SK-N-SH (cell line): ENCODE data around the gene PHF3. TPM values are rescaled to one million over a fixed set of nuclear protein-coding genes. Genes with fewer than 3 reads are reported as not detected.

ENCODE experiments used
- CTCF ChIA-PET: fragments of 300-600, 350-600 bp; formaldehyde crosslinking; extraction: SDS; loops from one replicate; lab custom pipeline; 2021; lab: Yijun Ruan, JAX
- POLR2A ChIA-PET: fragments of 350-600 bp; sonication (Branson Sonifier 250); formaldehyde crosslinking; extraction: SDS; loops from one replicate; lab custom pipeline; 2020; ENCODE audit warnings: antibody characterized with exemption, inconsistent platforms; lab: Yijun Ruan, JAX
- DNase-seq: peaks from one replicate; pipeline ENCODE4 v3.0.0; 2012
- H2AFZ ChIP-seq: fragments of 200-600 bp; sonication (generic); 2 replicates; pipeline ENCODE4 v1.8.1; 2016; ENCODE audit warnings: antibody characterized with exemption, mild to moderate bottlenecking, low read depth
- H3F3A ChIP-seq: fragments of 200-600 bp; sonication (generic); replicated peaks from 2 replicates; pipeline ENCODE3; 2016; ENCODE audit warnings: antibody characterized with exemption, mild to moderate bottlenecking; ENCODE audit not compliant: insufficient read depth
- H3K27ac ChIP-seq, 2 experiments: fragments of 200-500 bp in 1 of 2; fragments of 200-600 bp in 1 of 2; sonication (Bioruptor generic) in 1 of 2; sonication (generic), shearing (Covaris generic) in 1 of 2; 2 replicates each; pipeline versions ENCODE4 v1.5.1 to v1.6.1; 2014 to 2016; ENCODE audit warnings: low read depth in 2 of 2, inconsistent platforms in 1 of 2, low read length in 1 of 2, mild to moderate bottlenecking in 1 of 2, mixed read lengths in 1 of 2
- H3K27me3 ChIP-seq: fragments of 200-600 bp; sonication (generic), shearing (Covaris generic); 2 replicates; pipeline ENCODE4 v1.6.1; 2016; ENCODE audit warnings: mixed run types; ENCODE audit not compliant: insufficient read depth
- H3K36me3 ChIP-seq, 2 experiments: fragments of 200-500 bp in 1 of 2; fragments of 200-600 bp in 1 of 2; sonication (Bioruptor generic) in 1 of 2; sonication (generic) in 1 of 2; replicated peaks in 1 of 2; 2 replicates each; pipeline versions ENCODE3 to v1.5.1; 2014 to 2016; ENCODE audit warnings: low read length in 1 of 2, mild to moderate bottlenecking in 1 of 2; ENCODE audit not compliant: insufficient read depth in 2 of 2, control insufficient read depth in 1 of 2
- H3K4me1 ChIP-seq, 2 experiments: fragments of 200-500 bp in 1 of 2; fragments of 200-600 bp in 1 of 2; sonication (Bioruptor generic) in 1 of 2; sonication (generic), shearing (Covaris generic) in 1 of 2; 2 replicates each; pipeline versions ENCODE4 v1.5.1 to v1.6.1; 2014 to 2016; ENCODE audit warnings: low read depth in 1 of 2, low read length in 1 of 2, mixed run types in 1 of 2; ENCODE audit not compliant: insufficient read depth in 2 of 2, control insufficient read depth in 1 of 2
- H3K4me2 ChIP-seq: fragments of 200-600 bp; sonication (generic), shearing (Covaris generic); 2 replicates; pipeline ENCODE4 v1.6.1; 2017; ENCODE audit warnings: mixed run types
- H3K4me3 ChIP-seq, 2 experiments: fragments of 200-500 bp in 1 of 2; fragments of 200-600 bp in 1 of 2; sonication (Bioruptor generic) in 1 of 2; sonication (generic), shearing (Covaris generic) in 1 of 2; 2 replicates each; pipeline versions ENCODE4 v1.5.1 to v1.8.1; 2014 to 2016; ENCODE audit warnings: low read depth in 2 of 2, inconsistent platforms in 1 of 2, low read length in 1 of 2, mild to moderate bottlenecking in 1 of 2, mixed read lengths in 1 of 2, moderate library complexity in 1 of 2
- H3K79me2 ChIP-seq: fragments of 200-600 bp; sonication (generic); 2 replicates; pipeline ENCODE4 v1.8.1; 2017; ENCODE audit warnings: mild to moderate bottlenecking; ENCODE audit not compliant: insufficient read depth
- H3K9ac ChIP-seq: fragments of 200-600 bp; sonication (generic); 2 replicates; pipeline ENCODE4 v1.6.1; 2017; ENCODE audit warnings: mixed run types
- H3K9me2 ChIP-seq: fragments of 200-600 bp; sonication (generic); 2 replicates; pipeline ENCODE4 v1.6.1; 2017; ENCODE audit warnings: mixed run types
- H3K9me3 ChIP-seq: fragments of 200-600 bp; sonication (generic); 2 replicates; pipeline ENCODE4 v1.6.1; 2017; ENCODE audit warnings: mixed run types, mild to moderate bottlenecking, moderate library complexity
- H4K20me1 ChIP-seq: fragments of 200-600 bp; sonication (generic); 2 replicates; pipeline ENCODE4 v1.6.1; 2017; ENCODE audit warnings: mild to moderate bottlenecking, mixed run types; ENCODE audit not compliant: insufficient read depth
- EP300 ChIP-seq, 2 experiments: IDR thresholded peaks; 2 replicates each; pipeline versions ENCODE4 v1.4.0 to v1.6.1; 2012; ENCODE audit warnings: borderline replicate concordance in 1 of 2, low read depth in 1 of 2, low read length in 1 of 2
- EZH2phosphoT487 ChIP-seq: fragments of 200-600 bp; sonication (generic); IDR thresholded peaks from 2 replicates; pipeline ENCODE4 v1.6.1; 2017; ENCODE audit warnings: low read depth, mixed run types, mild to moderate bottlenecking, antibody characterized with exemption, moderate library complexity, borderline replicate concordance
- FOXJ3 ChIP-seq: sonication (generic); formaldehyde crosslinking; IDR thresholded peaks from 2 replicates; pipeline ENCODE4 v1.5.1; 2020; ENCODE audit warnings: mild to moderate bottlenecking, missing genetic modification reagents
- FOXM1 ChIP-seq: IDR thresholded peaks from 2 replicates; pipeline ENCODE4 v1.4.0; 2012; ENCODE audit warnings: low read depth, mild to moderate bottlenecking
- GABPA ChIP-seq: IDR thresholded peaks from 2 replicates; pipeline ENCODE4 v1.4.0; 2012; ENCODE audit warnings: low read depth, mild to moderate bottlenecking
- GATA2 ChIP-seq: sonication (generic); formaldehyde crosslinking; IDR thresholded peaks from 2 replicates; pipeline ENCODE4 v1.5.0; 2020; ENCODE audit warnings: mild to moderate bottlenecking, missing genetic modification reagents
- IRF3 ChIP-seq: fragments of 150-350 bp; IDR thresholded peaks from 2 replicates; pipeline ENCODE4 v1.6.1; 2016; ENCODE audit warnings: mild to moderate bottlenecking, low read depth, low read length
- MXI1 ChIP-seq: IDR thresholded peaks from 2 replicates; pipeline ENCODE4 v1.6.1; 2012; ENCODE audit warnings: mild to moderate bottlenecking, low read depth, low read length, improper control_type of control experiment
- PBX3 ChIP-seq: IDR thresholded peaks from 2 replicates; pipeline ENCODE4; 2012
- POLR2AphosphoS5 ChIP-seq: IDR thresholded peaks from 2 replicates; pipeline ENCODE4 v1.6.1; 2012; ENCODE audit warnings: low read depth, low read length
- RAD21 ChIP-seq: IDR thresholded peaks from 2 replicates; pipeline ENCODE4 v1.6.1; 2012; ENCODE audit warnings: mild to moderate bottlenecking, low read length
- RCOR1 ChIP-seq: fragments of 150-350 bp; IDR thresholded peaks from 2 replicates; pipeline ENCODE4 v1.6.1; 2017; ENCODE audit warnings: antibody characterized with exemption, low read length
- RXRA ChIP-seq: IDR thresholded peaks from 2 replicates; pipeline ENCODE4 v1.4.0; 2012; ENCODE audit warnings: low read depth, mild to moderate bottlenecking, borderline replicate concordance
- SIN3A ChIP-seq: IDR thresholded peaks from 2 replicates; pipeline ENCODE4 v1.6.1; 2012; ENCODE audit warnings: low read depth, mild to moderate bottlenecking, low read length, moderate library complexity, borderline replicate concordance
- TAF1 ChIP-seq: IDR thresholded peaks from 2 replicates; pipeline ENCODE4 v1.6.1; 2012; ENCODE audit warnings: low read depth, mild to moderate bottlenecking, low read length, moderate library complexity, borderline replicate concordance
- TEAD4 ChIP-seq: IDR thresholded peaks from 2 replicates; pipeline ENCODE4 v1.4.0; 2012; ENCODE audit warnings: mild to moderate bottlenecking, borderline replicate concordance; ENCODE audit not compliant: insufficient read depth
- YY1 ChIP-seq: IDR thresholded peaks from 2 replicates; pipeline ENCODE4 v1.4.0; 2012; ENCODE audit warnings: low read depth, mild to moderate bottlenecking
- ZBTB33 ChIP-seq: IDR thresholded peaks from 2 replicates; pipeline ENCODE4 v1.4.0; 2012; ENCODE audit warnings: low read depth, borderline replicate concordance
- WGBS: methylation state at CpG from one replicate; pipeline ENCODE4 v1.1.6; 2017; ENCODE audit warnings: low lambda C conversion rate; 5-methylcytosine and 5-hydroxymethylcytosine counted together
- polyA plus RNA-seq, 3 experiments: library from polyadenylated mRNA; depleted of rRNA; stranded (reverse); fragments of >200 nt; gene quantifications; 2 replicates each; pipeline ENCODE4 v1.2.3, GENCODE V29; 2012
- TF ChIP-seq, protein P1 (sequence below): IDR thresholded peaks from 2 replicates; pipeline ENCODE4 v1.4.0; 2012; ENCODE audit warnings: low read depth, borderline replicate concordance
- TF ChIP-seq, protein P2 (sequence below): IDR thresholded peaks from 2 replicates; pipeline ENCODE4 v1.4.0; 2012; ENCODE audit warnings: low read depth

The PHF3 gene
- polyA plus RNA-seq, 1 of the 3 experiments (the other 2 are of a cell fraction), result 4.4 TPM

DNA sequence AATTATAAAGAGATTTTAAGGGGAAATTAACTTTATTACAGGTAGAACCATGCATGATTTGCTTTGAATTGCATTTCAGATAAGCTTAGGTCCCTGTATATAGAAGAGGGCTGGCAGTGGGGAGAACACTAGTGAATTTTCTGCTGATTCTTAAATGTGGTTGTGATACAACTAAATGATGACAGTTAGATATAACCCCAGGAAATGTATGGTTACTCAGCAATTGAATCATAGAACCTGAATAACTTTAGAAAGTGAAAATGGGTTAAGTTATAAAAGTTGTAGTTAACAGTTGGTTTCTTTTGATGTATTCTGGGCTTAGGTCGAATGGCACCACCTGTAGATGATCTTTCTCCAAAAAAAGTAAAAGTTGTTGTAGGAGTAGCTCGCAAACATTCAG lies 70.1 kb downstream of the PHF3 start:
- H3K27me3 ChIP-seq, result no peaks in the 10 kb centered on the region
- no peak overlapping the region for H3K9ac ChIP-seq
- POLR2A ChIA-PET, result no interaction called here
- no peak for DNase-seq
- WGBS, result 98% methylated on average over 2 of the region's 2 CpGs
- no peaks in the 10 kb centered on the region for H3K9me2 ChIP-seq
- no peak overlapping the region for H3K27ac ChIP-seq
- H3K4me1 ChIP-seq, result no peaks in the 10 kb centered on the region
- no peaks in the 10 kb centered on the region for H3K9me3 ChIP-seq
- TF ChIP-seq POLR2AphosphoS5 (no peak), TEAD4 (no peak), RCOR1 (no peak), YY1 (no peak), ZBTB33 (no peak), SIN3A (no peak)
- H3K36me3 ChIP-seq, result peaks cover 84 to 93% of the 10 kb centered on the region in 2 experiments
- no peak overlapping the region for H2AFZ ChIP-seq
- H3K79me2 ChIP-seq, result no peaks in the 10 kb centered on the region
- H3K4me2 ChIP-seq, result no peak overlapping the region
- peaks cover 10% of the 10 kb centered on the region for H3F3A ChIP-seq
- no peak overlapping the region for H3K4me3 ChIP-seq
- no peaks in the 10 kb centered on the region for H4K20me1 ChIP-seq
- CTCF ChIA-PET, result interaction anchor here (1.1 kb wide), 1 partner anchor 15 kb away, joined by 3 read pairs; no protein-coding TSS in a partner anchor

GRCh38 chr6:63706630-63707029 lies 71.0 kb downstream of the PHF3 start:
- Histone ChIP-seq H3K4me1 (no peaks in the 10 kb centered on the region), H4K20me1 (no peaks in the 10 kb centered on the region), H3K79me2 (no peaks in the 10 kb centered on the region), H3K27me3 (no peaks in the 10 kb centered on the region), H3K9ac (no peak overlapping the region), H3K36me3 (peaks cover 84 to 94% of the 10 kb centered on the region in 2 experiments), H3K4me2 (no peak overlapping the region), H3K9me3 (no peaks in the 10 kb centered on the region), H3K4me3 (no peak overlapping the region), H3K27ac (no peak overlapping the region), H3K9me2 (no peaks in the 10 kb centered on the region), H2AFZ (no peak overlapping the region), H3F3A (peaks cover 5% of the 10 kb centered on the region)
- ChIA-PET POLR2A (no interaction called here), CTCF (no interaction called here)
- DNase-seq, result no peak
- 76% methylated on average over 2 of the region's 2 CpGs for WGBS
- no peak for TF ChIP-seq PBX3
- no peak for TF ChIP-seq FOXM1
- TF ChIP-seq RAD21, result no peak
- TF ChIP-seq MXI1, result no peak
- no peak for TF ChIP-seq FOXJ3 (CRISPR knock-in tag)
- TF ChIP-seq, protein P1, sequence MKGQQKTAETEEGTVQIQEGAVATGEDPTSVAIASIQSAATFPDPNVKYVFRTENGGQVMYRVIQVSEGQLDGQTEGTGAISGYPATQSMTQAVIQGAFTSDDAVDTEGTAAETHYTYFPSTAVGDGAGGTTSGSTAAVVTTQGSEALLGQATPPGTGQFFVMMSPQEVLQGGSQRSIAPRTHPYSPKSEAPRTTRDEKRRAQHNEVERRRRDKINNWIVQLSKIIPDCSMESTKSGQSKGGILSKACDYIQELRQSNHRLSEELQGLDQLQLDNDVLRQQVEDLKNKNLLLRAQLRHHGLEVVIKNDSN, result no peak
- no peak for TF ChIP-seq RCOR1
- TF ChIP-seq RXRA, result no peak
- TF ChIP-seq TAF1, result no peak
- no peak for TF ChIP-seq GATA2 (CRISPR knock-in tag)
- TF ChIP-seq EZH2phosphoT487, result no peak
- TF ChIP-seq GABPA, result no peak
- no peak for TF ChIP-seq EP300 (IDR thresholded peaks at IDR 0.05; ENCODE audit: borderline replicate concordance in 1 of 2, low read depth in 1 of 2, low read length in 1 of 2)
- TF ChIP-seq, protein P2, sequence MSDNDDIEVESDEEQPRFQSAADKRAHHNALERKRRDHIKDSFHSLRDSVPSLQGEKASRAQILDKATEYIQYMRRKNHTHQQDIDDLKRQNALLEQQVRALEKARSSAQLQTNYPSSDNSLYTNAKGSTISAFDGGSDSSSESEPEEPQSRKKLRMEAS, result no peak
- no peak for TF ChIP-seq ZBTB33
- no peak for TF ChIP-seq IRF3
